Measurements from ENCODE around the gene FHIP1A.

Gene FHIP1A

GRCh38 chr4:151407018-151407417, 2.0 kb upstream of the FHIP1A start:
- TF ChIP-seq CTCF (IDR thresholded peaks at IDR 0.05; ENCODE audit: insufficient read depth, low read depth, low read length, missing control alignments): no peak
- H3K4me3 ChIP-seq (ENCODE audit: low read depth, low read length): no peak overlapping the region

GRCh38 chr4:151407466-151408379, 1.3 kb upstream of the FHIP1A start:
- DNase-seq (ENCODE audit: low read depth): peak; percentile 76
- peak overlapping the region; percentile 51 for H3K4me3 ChIP-seq (ENCODE audit: low read depth, low read length)
- TF ChIP-seq CTCF (IDR thresholded peaks at IDR 0.05; ENCODE audit: insufficient read depth, low read depth, low read length, missing control alignments): no peak

More at GRCh38 chr4:151407018-151407417, 2.0 kb upstream of the FHIP1A start:
- DNase-seq (ENCODE audit: low read depth): no peak

GRCh38 chr4:151408380-151408629, 671 bp upstream of the FHIP1A start:
- no peak for DNase-seq (ENCODE audit: low read depth)
- H3K4me3 ChIP-seq (ENCODE audit: low read depth, low read length): peak overlapping the region; percentile 51
- TF ChIP-seq CTCF (IDR thresholded peaks at IDR 0.05; ENCODE audit: insufficient read depth, low read depth, low read length, missing control alignments): no peak

- no peak for TF ChIP-seq CTCF (IDR thresholded peaks at IDR 0.05; ENCODE audit: insufficient read depth, low read depth, low read length, missing control alignments)
- DNase-seq (ENCODE audit: low read depth): no peak
- H3K4me3 ChIP-seq (ENCODE audit: low read depth, low read length): peak overlapping the region; percentile 37
These were observed 716 bp downstream of the FHIP1A start for GRCh38 chr4:151409470-151410313.

- no peak for DNase-seq (ENCODE audit: low read depth)
- no peak overlapping the region for H3K4me3 ChIP-seq (ENCODE audit: low read depth, low read length)
These were observed 7.0 kb downstream of the FHIP1A start for GRCh38 chr4:151415978-151416377.

GRCh38 chr4:151417164-151417571, 8.2 kb downstream of the FHIP1A start:
- peak; percentile 27 for DNase-seq (ENCODE audit: low read depth)
- no peak overlapping the region for H3K4me3 ChIP-seq (ENCODE audit: low read depth, low read length)
- no peak for TF ChIP-seq CTCF (IDR thresholded peaks at IDR 0.05; ENCODE audit: insufficient read depth, low read depth, low read length, missing control alignments)

More at GRCh38 chr4:151415978-151416377, 7.0 kb downstream of the FHIP1A start:
- no peak for TF ChIP-seq CTCF (IDR thresholded peaks at IDR 0.05; ENCODE audit: insufficient read depth, low read depth, low read length, missing control alignments)
